Sciatic nerve (tissue), 2 donors: ENCODE data around the gene LTBP3. TPM values are rescaled to one million over a fixed set of nuclear protein-coding genes. Genes with fewer than 3 reads are reported as not detected.
"Not testable (repeated sequence)": the region's sequence is repeated elsewhere in the genome, so short reads cannot be mapped to it uniquely, and the experiment has no call there.

ENCODE experiments used
- ATAC-seq: fragments of 200-7000 bp; cut with Tn5 transposase; one replicate; pipeline ENCODE4 v1.9.1; 2020; ENCODE audit warnings: mild to moderate bottlenecking, moderate library complexity
- DNase-seq: peaks from one replicate; pipeline ENCODE4 v3.0.0-alpha.2; 2020; ENCODE audit warnings: low spot score
- intact Hi-C: fragments of 100-400 bp; cut with DNase I; formaldehyde crosslinking; loops from one replicate; pipeline ENCODE4 v1.14.2; 2022
- total RNA-seq: library from RNA; stranded (reverse); fragmentation: NEBNext Ultra II Directional; extraction: Animal tissue kit (Norgen Biotek cat#: 25700); gene quantifications from one replicate; pipeline ENCODE4 v1.2.1, GENCODE V29; 2021
- donor health status: DM: no; HTN: no; CAD: no.
- donor health status: DM: no; HTN: no; CAD: no.

LTBP3 gene
- total RNA-seq, 1 donor from 2014 or later, result 306 TPM

- intact Hi-C loops, result loop anchor here (5.0 kb wide), 1 partner anchor 32 kb away; no protein-coding TSS in a partner anchor
- no peak for DNase-seq
- ATAC-seq, result no peak
These were observed 16.8 kb upstream of the LTBP3 start for GRCh38 chr11:65574811-65575567.

GRCh38 chr11:65574109-65574810, 16.1 kb upstream of the LTBP3 start:
- ATAC-seq (peak; percentile 68), DNase-seq (peak; percentile 96)
- intact Hi-C loops, result loop anchor here (5.0 kb wide), 1 partner anchor 33 kb away; no protein-coding TSS in a partner anchor

GRCh38 chr11:65573391-65574079, 15.4 kb upstream of the LTBP3 start:
- ATAC-seq (no peak), DNase-seq (no peak)

GRCh38 chr11:65572356-65573051, 14.3 kb upstream of the LTBP3 start, which contains the start of gene FAM89B:
TSS of gene FAM89B (plus strand) at chr11:65572538. CDS start at chr11:65572670, 132 bp downstream.
- intact Hi-C loops, result loop anchor here (5.0 kb wide), 1 partner anchor 35 kb away; no protein-coding TSS in a partner anchor
- peak; percentile 45 for ATAC-seq
- DNase-seq, result peak; percentile 97

More at GRCh38 chr11:65573391-65574079, 15.4 kb upstream of the LTBP3 start:
- intact Hi-C loops, result loop anchor here (5.0 kb wide), 1 partner anchor 34 kb away; no protein-coding TSS in a partner anchor

GRCh38 chr11:65571940-65572339, 13.8 kb upstream of the LTBP3 start:
- intact Hi-C loops, result loop anchor here (5.0 kb wide), 1 partner anchor 35 kb away; no protein-coding TSS in a partner anchor
- DNase-seq (no peak), ATAC-seq (no peak)

- DNase-seq (no peak), ATAC-seq (no peak)
- intact Hi-C loops, result loop anchor here (5.0 kb wide), 1 partner anchor 36 kb away; no protein-coding TSS in a partner anchor
These were observed 13.3 kb upstream of the LTBP3 start for GRCh38 chr11:65571420-65571819.

- peak; percentile 92 for ATAC-seq
- intact Hi-C loops, result loop anchor here (5.0 kb wide), 1 partner anchor 37 kb away; no protein-coding TSS in a partner anchor
- DNase-seq, result peak; percentile 98
These were observed 12.1 kb upstream of the LTBP3 start, which contains the start of gene ZNRD2 for GRCh38 chr11:65569973-65570918. TSS of gene ZNRD2 (plus strand) at chr11:65570477. CDS start at chr11:65570492, 15 bp downstream.

- intact Hi-C loops, result no loop called here
- ATAC-seq (peak; percentile 20), DNase-seq (no peak)
These were observed 11.2 kb upstream of the LTBP3 start for GRCh38 chr11:65569164-65569972.

- intact Hi-C loops, result no loop called here
- no peak for DNase-seq
- no peak for ATAC-seq
These were observed 7.7 kb upstream of the LTBP3 start for GRCh38 chr11:65565624-65566453.

- ATAC-seq, intact Hi-C loops, DNase-seq: not testable (repeated sequence)
These were observed 6.9 kb upstream of the LTBP3 start for GRCh38 chr11:65564879-65565559.

GRCh38 chr11:65563601-65564000, 5.4 kb upstream of the LTBP3 start:
- intact Hi-C loops, result no loop called here
- no peak for DNase-seq
- ATAC-seq, result no peak

GRCh38 chr11:65562788-65563187, 4.6 kb upstream of the LTBP3 start:
- intact Hi-C loops, result no loop called here
- ATAC-seq (no peak), DNase-seq (no peak)

GRCh38 chr11:65562020-65562419, 3.9 kb upstream of the LTBP3 start:
- no peak for DNase-seq
- no peak for ATAC-seq
- intact Hi-C loops, result no loop called here

GRCh38 chr11:65560555-65561418, 2.6 kb upstream of the LTBP3 start:
- peak; percentile 30 for ATAC-seq
- peak; percentile 81 for DNase-seq
- intact Hi-C loops, result no loop called here
